Left renal cortex interstitium (tissue), 4 donors: ENCODE measurements around the gene ARIH1. TPM values are rescaled to one million over a fixed set of nuclear protein-coding genes. Genes with fewer than 3 reads are reported as not detected.
A peak's percentile ranks its signal among the peaks of the same experiment; 100 is the strongest.

Source experiments
- DNase-seq, 4 donors: peaks; one replicate each; pipeline ENCODE4 v3.0.0-alpha.2; 2013; ENCODE audit warnings: low read depth in 4 of 4, low spot score in 2 of 4, missing footprints in 1 of 4
- polyA plus RNA-seq, 4 donors: library from polyadenylated mRNA; unstranded; fragments of 120-200 nt; gene quantifications; one replicate each; pipeline ENCODE4 v1.2.1, GENCODE V29; 2013; ENCODE audit not compliant: insufficient read length in 4 of 4

The ARIH1 gene
- polyA plus RNA-seq, 4 donors, result 174 to 205 (median 185) TPM

- no peak for DNase-seq
Measured at GRCh38 chr15:72486144-72486543, 12.0 kb downstream of the ARIH1 start.

DNA sequence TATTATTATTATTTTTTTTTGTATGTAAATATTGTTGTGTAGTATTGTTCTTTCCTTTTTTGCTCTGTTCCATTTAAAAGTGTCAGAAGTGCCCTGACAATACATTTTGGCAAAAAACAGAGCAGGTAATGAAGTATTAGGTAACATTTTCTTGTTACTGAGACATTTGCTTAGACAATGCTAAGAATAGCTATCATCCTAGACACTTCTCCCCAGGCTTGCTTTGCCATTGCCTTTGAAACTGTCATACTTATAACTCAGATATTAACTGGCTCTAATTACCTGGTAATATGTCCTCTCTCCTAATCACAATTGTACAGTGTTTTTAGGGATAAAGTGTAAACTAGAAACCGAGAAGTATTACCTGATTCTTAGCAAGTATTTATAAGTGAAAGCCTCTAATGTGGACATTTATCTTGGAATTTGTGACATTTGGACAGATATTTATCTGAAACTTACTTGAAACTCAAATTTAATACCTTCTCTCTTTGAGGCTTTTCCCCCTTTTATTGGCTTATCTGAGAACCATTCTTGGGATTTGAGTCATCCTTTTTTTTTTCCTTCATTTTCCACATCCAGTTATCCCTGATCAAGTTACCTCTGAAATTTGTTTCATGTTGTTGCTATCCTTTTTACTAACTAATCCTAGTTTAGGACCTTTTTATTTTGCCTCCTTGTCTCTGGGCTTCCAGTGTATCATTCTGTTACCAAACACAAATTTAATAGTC, 13.1 kb downstream of the ARIH1 start:
- DNase-seq, result no peak

DNA sequence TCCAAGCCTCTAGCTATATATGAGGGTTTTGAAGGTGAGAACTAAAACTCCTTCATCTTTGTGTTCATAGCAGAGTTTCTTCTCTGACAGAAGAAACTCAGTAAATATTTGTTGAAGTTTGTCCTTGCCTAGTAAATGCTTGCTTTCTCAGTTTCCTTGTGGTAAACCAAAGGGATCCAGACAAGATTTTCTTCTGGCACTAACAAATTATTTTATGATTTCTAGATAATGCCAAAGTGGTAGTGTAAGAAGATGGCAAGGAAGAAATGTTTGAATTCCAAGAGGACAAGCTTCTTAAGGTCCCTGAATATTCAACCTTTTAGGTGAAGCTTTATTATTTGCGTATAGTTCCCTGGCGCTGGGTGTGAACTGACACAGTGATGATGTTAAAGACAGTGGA, 14.4 kb downstream of the ARIH1 start:
- no peak for DNase-seq

- no peak for DNase-seq
Measured at GRCh38 chr15:72489943-72490554, 15.9 kb downstream of the ARIH1 start.

- no peak for DNase-seq
Measured at GRCh38 chr15:72491768-72492167, 17.6 kb downstream of the ARIH1 start.

- DNase-seq, result no peak
Measured at GRCh38 chr15:72492733-72493132, 18.6 kb downstream of the ARIH1 start.

DNA sequence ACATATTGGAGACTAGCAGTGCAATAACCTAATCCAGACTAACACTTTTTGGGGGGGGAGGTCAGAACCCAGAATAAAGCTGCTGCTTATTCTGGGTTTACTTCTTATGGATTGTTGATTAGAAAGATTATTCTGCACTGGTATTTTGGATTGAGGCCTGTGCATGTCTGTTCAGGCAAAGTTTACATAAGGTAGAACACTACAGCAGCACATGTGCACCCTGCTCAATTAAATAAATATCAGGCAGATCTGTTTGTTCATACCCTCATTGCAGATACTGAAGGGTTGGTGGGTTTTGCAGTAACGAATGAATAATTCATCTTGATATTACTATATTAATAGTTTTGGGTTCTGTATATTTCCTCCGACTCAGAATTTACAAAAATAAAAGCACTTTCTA, 19.1 kb downstream of the ARIH1 start:
- DNase-seq, result no peak

DNA sequence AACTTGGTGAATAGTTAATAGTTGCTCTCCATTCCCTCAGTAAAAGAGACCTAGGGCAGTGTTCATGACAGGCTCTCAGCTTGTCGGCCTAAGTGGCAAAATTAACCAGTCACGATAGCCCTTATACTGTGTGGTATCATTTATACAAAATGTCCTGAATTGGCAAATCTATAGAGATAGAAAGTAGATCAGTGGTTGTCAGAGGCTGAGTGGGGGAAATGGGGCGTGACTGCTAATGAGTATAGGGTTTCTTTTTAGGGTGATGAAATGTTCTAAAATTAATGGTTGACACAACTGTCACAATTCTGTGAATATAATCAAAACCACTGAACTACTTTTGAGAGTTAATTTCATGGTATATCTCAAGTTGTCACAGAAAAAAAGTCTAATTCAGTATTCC, 20.9 kb downstream of the ARIH1 start:
- no peak for DNase-seq

GRCh38 chr15:72496783-72497182, 22.7 kb downstream of the ARIH1 start:
- no peak for DNase-seq

- no peak for DNase-seq
Measured at GRCh38 chr15:72497402-72497801, 23.3 kb downstream of the ARIH1 start.

GRCh38 chr15:72502220-72502809, 28.2 kb downstream of the ARIH1 start:
- no peak for DNase-seq

DNA sequence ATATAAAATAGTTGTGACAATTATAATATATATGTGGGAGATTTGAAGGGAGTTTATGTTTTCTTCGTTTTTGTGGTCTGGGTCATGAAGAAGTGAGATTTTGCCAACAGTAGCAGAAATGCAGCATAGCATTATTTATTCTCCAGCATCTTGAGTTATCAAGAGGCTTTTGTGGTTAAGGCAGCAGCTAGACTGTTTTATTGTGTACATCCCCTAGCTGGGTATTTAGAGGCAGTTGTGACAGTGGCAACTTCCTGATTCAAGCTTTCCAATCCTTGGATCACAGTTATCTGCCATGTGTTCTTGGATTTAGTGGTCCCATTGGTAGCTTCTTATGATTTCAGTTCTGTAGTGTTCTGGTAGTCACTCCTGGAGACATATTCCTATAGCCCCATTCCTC, 29.0 kb downstream of the ARIH1 start:
- no peak for DNase-seq

- DNase-seq, result no peak
Measured at GRCh38 chr15:72507402-72508092, 33.4 kb downstream of the ARIH1 start.

- no peak for DNase-seq
Measured at GRCh38 chr15:72509484-72509883, 35.4 kb downstream of the ARIH1 start.

- DNase-seq, result no peak
Measured at GRCh38 chr15:72511536-72511935, 37.4 kb downstream of the ARIH1 start.

DNA sequence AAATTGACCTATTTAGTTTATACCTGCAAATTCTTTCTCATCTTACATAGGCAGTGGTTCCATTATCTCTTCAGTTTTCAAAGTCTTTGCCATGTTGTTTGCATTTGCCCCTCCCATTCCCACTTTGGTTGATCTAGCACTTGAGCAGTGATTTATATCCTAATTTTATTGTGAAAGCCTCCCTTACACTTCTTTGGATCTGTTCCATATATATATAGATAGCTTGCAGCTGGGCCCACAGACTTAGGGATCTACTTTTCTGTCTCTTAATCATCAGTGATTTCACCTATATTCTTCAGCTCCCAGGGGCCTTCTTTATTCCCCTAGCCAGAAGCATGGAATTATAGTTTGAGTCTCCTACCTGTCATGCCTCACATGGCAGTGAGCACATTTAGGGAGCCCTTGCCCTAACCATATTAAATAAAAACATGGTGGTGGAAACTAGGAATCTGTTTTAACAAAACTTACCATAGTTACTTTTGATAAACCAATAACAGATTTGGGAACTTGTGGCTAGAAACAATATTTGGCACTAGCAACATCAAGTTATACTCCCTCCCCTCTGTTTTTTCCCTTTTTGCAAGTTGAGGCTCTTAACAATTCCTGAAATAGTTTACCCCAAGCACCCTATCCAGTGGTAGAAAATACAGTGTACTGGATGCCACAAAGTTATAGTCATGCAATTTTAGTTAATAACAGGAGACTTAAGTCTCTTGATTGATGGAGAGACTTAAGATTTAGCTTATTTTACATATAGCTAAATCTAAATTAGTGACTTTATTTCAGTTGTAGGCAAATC, 41.7 kb downstream of the ARIH1 start:
- peak in 2 of 4 donors; percentile 8 to 11 for DNase-seq

- no peak for DNase-seq
Measured at GRCh38 chr15:72516777-72517176, 42.6 kb downstream of the ARIH1 start.

DNA sequence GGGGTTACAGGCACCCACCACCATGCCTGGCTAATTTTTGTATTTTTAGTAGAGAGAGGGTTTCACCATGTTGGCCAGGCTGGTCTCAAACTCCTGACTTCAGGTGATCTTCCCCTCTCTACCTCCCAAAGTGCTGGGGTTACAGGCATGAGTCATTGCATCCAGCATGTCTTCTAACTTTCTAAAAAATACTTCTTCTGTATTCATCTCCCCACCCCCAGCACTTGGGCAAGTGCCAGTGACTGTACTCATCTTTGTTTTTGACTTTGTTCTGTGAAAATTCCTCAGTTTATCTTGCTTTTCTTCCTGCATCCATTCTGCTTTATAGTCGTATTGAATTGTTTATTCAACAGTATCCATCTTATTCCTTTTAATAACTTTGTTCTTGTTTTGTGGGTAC, 47.6 kb downstream of the ARIH1 start:
- DNase-seq, result no peak

DNA sequence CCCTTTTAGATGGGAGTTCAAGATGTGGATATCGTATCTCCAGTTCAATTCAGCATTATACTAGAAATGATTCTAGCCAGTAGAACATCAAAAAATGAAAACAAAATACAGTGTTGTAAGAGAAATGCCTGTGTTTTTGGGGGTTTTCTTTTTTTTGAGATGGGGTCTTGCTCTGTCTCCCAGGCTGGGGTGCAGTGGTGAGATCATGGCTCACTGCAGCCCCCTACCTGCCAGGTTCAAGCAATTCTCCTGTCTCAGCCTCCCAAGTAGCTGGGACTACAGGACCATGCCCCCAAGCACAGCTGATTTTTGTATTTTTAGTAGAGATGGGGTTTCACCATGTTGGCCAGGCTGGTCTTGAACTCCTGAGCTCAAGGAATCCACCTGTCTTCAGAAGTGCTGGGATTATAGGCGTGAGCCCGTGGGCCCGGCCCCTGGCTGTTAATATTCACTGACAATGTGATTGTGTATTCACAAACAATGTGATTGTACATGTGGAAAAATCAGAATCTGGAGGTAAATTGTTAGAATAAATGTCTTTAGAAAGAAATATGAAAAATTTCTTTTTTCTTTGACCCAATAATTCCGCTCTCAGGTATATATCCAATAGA, 59.0 kb downstream of the ARIH1 start:
- DNase-seq, result no peak

DNA sequence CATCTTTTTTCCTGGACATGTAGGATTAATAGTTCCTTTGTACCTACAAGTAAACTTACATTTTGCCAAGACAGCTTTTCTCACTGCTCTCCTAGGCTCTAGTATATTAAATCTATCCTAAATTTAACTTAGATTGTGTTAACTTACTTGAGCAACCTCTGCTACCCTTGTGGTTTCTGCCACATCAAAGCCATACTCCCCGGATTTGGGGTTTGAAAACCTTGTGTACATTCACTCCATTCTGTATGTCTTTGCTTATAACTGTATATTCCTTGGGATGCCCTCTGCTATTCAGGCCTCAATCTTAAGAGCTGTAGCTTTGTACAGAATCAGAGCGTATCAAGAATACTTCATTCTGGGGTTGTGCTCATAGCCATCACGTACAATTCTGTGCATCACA, 60.4 kb downstream of the ARIH1 start:
- no peak for DNase-seq
